H1 (cell line): Measurements from ENCODE around the gene LIX1L. TPM values are rescaled to one million over a fixed set of nuclear protein-coding genes. Genes with fewer than 3 reads are reported as not detected.

Source experiments
- polyA plus RNA-seq, 7 experiments: library from polyadenylated mRNA; depleted of rRNA in 3 of 7; stranded (reverse) in 5 of 7; unstranded in 2 of 7; fragments of >200 nt in 5 of 7; fragments of 200-250 nt in 2 of 7; gene quantifications; 1 replicate in 5 of 7; 2 replicates in 1 of 7; 4 replicates in 1 of 7; pipeline versions ENCODE4 v1.2.1 to v1.2.3, GENCODE V29; 2011 to 2013; ENCODE audit warnings: missing spikeins in 2 of 7, mixed read lengths in 2 of 7
- total RNA-seq: library from RNA; stranded (reverse); fragmentation: NEBNext Ultra II Directional; extraction: Animal tissue kit (Norgen Biotek cat#: 25700); gene quantifications from 2 replicates; pipeline ENCODE4 v1.2.1, GENCODE V29; 2021

The LIX1L gene
- total and polyA plus RNA-seq, 2 of the 8 experiments (the other 6 are each of a cell fraction or from before 2014, with no cell fraction given): 2.9 to 3.7 TPM

Other genes with a start within 250 kb of the LIX1L start
- not detected in 2 replicates for gene CD160, start 238.5 kb downstream of the LIX1L start, total RNA-seq
- not detected in 2 replicates for gene CD160, start 238.5 kb downstream of the LIX1L start, polyA plus RNA-seq (2011; rRNA removed)
- 10.2 and 10.8 TPM in 2 replicates for gene RNF115, start 133.9 kb downstream of the LIX1L start, total RNA-seq
- gene RNF115, start 133.9 kb downstream of the LIX1L start, polyA plus RNA-seq (2011; rRNA removed): 3.0 and 4.7 TPM in 2 replicates
- 26.2 and 26.8 TPM in 2 replicates for gene POLR3C, start 133.8 kb downstream of the LIX1L start, total RNA-seq
- 23.7 and 26.8 TPM in 2 replicates for gene POLR3C, start 133.8 kb downstream of the LIX1L start, polyA plus RNA-seq (2011; rRNA removed)
- gene NUDT17, start 112.4 kb downstream of the LIX1L start, total RNA-seq: 2.7 and 2.8 TPM in 2 replicates
- 4.1 and 5.1 TPM in 2 replicates for gene NUDT17, start 112.4 kb downstream of the LIX1L start, polyA plus RNA-seq (2011; rRNA removed)
- 36.7 and 40.7 TPM in 2 replicates for gene PIAS3, start 98.9 kb downstream of the LIX1L start, total RNA-seq
- gene PIAS3, start 98.9 kb downstream of the LIX1L start, polyA plus RNA-seq (2011; rRNA removed): 49.9 and 73.8 TPM in 2 replicates
- gene ANKRD35, start 72.2 kb downstream of the LIX1L start, total RNA-seq: 2.2 and 3.0 TPM in 2 replicates
- gene ANKRD35, start 72.2 kb downstream of the LIX1L start, polyA plus RNA-seq (2011; rRNA removed): 1.4 and 1.6 TPM in 2 replicates
- gene ITGA10, start 48.0 kb downstream of the LIX1L start, total RNA-seq: 0.45 and 0.48 TPM in 2 replicates
- 0.09 and 0.11 TPM in 2 replicates for gene ITGA10, start 48.0 kb downstream of the LIX1L start, polyA plus RNA-seq (2011; rRNA removed)
- gene PEX11B, start 39.3 kb downstream of the LIX1L start, total RNA-seq: 8.1 and 9.1 TPM in 2 replicates
- 11.0 and 15.1 TPM in 2 replicates for gene PEX11B, start 39.3 kb downstream of the LIX1L start, polyA plus RNA-seq (2011; rRNA removed)
- 216 and 222 TPM in 2 replicates for gene RBM8A, start 30.5 kb downstream of the LIX1L start, total RNA-seq
- 119 and 125 TPM in 2 replicates for gene RBM8A, start 30.5 kb downstream of the LIX1L start, polyA plus RNA-seq (2011; rRNA removed)
- 0.20 and 0.46 TPM in 2 replicates for gene ANKRD34A, start 6.6 kb upstream of the LIX1L start, total RNA-seq
- gene ANKRD34A, start 6.6 kb upstream of the LIX1L start, polyA plus RNA-seq (2011; rRNA removed): 0.15 and 0.19 TPM in 2 replicates
- 2.3 and 3.1 TPM in 2 replicates for gene POLR3GL, start 6.7 kb upstream of the LIX1L start, total RNA-seq
- 3.5 and 3.9 TPM in 2 replicates for gene POLR3GL, start 6.7 kb upstream of the LIX1L start, polyA plus RNA-seq (2011; rRNA removed)
- 10.3 and 12.3 TPM in 2 replicates for gene TXNIP, start 38.6 kb upstream of the LIX1L start, total RNA-seq
- gene TXNIP, start 38.6 kb upstream of the LIX1L start, polyA plus RNA-seq (2011; rRNA removed): 33.4 and 56.8 TPM in 2 replicates
- 0.32 and 0.46 TPM in 2 replicates for gene HJV, start 63.7 kb upstream of the LIX1L start, total RNA-seq
- gene HJV, start 63.7 kb upstream of the LIX1L start, polyA plus RNA-seq (2011; rRNA removed): 0.42 and 0.70 TPM in 2 replicates
- 0.36 and 0.39 TPM in 2 replicates for gene NBPF10, start 186.8 kb upstream of the LIX1L start, total RNA-seq
- gene NBPF10, start 186.8 kb upstream of the LIX1L start, polyA plus RNA-seq (2011; rRNA removed): 0.09 and 0.20 TPM in 2 replicates